HG03175 (cell line): ENCODE results near the gene CRIP3.

Experiments
- ATAC-seq: cut with Tn5 transposase; IDR thresholded peaks from one replicate; pipeline ENCODE4 v1.9.1; 2021; ENCODE audit warnings: mild to moderate bottlenecking, moderate library complexity; ENCODE audit not compliant: unreplicated experiment

Gene CRIP3

DNA sequence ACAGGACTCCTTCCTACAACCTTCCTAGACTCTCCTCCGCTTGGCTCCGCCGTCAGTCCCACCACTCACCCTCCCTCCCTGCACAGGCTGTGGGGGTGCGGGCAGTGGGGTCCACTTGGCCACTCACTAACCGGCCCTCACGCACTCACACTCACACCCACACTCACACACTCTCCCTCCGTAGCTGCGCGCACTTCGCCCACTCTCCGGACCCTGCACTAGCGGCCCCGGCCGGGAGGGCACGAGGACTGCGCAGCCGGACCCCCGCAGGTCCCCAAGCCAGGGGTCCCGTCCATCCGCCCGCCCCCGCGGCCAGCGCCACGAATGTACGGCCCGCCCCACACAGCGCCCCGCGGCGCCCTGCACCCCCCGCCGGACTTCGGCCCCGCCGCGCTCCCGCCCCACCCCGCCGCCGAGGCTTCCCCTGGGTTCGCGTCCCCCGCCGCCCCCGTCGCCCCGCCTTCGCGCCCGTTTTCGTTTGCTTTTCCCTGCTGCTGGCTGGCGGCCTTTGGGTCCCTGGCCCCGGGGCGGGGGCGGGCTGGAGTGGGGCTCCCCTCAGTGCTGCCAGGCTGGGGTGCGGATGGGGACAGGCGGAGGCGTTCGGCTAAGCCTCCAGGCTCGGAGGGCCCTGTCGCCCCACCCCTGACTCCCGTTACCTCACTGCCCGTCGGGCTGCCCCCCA lies 33.6 kb downstream of the CRIP3 start:
- ATAC-seq, result no peak

GRCh38 chr6:43274127-43274915 lies 34.3 kb downstream of the CRIP3 start:
- ATAC-seq, result no peak

DNA sequence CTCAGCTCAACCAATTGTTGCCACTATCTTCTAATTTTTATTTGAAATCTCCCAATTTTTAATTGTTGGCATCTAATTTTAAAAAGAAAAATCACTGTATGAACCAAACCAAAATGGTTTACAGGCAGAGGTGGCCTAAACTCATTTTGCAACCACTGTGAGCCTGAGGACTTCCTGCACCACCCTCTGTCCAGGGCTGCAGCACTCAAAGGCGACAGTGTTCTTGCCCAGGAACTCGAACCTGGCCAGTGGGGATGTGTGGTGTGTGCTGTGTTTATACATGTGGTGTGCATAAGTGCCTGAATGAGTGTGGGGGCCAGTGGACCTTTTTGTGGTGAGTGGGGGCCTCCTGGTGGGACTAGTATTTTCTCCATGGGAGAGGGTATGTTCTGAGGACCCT lies 34.9 kb downstream of the CRIP3 start:
- no peak for ATAC-seq

DNA sequence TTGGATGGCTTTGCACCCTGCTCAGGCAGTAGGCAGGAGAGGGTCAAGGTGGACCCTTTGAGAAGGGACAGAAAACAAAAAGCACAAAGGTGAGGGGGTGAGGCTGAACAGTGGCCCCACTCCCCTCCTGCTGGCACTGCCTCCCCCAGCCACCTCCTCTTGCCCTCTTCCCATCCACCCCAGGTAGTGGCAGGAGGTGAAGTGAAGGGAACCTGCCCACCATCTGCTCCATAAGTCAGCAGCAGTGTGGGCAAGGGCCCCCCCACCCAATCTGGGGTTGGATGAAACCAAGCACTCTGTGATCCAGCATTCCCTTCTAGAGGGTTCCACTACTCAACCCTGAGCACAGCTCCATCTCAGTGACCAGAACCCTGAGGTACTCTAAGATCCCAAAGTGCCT lies 36.7 kb downstream of the CRIP3 start:
- no peak for ATAC-seq

DNA sequence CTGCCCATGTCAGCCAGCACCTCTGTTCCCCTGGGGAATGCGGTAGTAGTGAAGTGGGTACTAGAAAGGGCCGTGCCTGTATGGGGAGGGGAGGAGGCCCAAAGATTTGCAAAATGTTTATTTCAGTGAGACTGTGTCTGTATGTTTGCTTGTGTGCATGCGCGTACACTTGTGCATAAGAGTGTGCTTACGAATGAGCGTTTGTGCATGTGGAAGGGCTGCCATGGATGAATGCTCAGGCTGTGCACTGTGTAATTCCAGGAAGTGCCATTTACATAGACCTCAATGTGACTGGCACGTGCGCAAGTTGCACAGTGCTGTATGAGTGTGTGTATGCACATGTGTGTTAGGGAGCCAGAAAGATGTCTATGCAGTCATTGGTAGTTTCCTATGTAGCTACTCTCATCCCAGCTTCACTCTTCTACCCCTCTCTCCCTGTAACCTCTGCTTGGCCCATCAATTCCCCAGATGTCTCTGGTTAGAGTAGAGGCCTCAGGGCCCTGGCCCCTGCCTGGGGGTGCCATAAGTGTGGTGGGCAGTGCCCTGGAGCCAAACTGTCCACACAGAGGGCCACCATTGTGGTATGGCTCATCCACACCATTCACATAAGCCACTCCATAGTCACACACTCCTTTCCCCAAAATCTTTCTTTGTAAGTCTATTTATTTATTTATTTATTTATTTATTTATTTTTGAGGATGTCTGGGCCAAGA lies 37.4 kb downstream of the CRIP3 start:
- ATAC-seq, result no peak

DNA sequence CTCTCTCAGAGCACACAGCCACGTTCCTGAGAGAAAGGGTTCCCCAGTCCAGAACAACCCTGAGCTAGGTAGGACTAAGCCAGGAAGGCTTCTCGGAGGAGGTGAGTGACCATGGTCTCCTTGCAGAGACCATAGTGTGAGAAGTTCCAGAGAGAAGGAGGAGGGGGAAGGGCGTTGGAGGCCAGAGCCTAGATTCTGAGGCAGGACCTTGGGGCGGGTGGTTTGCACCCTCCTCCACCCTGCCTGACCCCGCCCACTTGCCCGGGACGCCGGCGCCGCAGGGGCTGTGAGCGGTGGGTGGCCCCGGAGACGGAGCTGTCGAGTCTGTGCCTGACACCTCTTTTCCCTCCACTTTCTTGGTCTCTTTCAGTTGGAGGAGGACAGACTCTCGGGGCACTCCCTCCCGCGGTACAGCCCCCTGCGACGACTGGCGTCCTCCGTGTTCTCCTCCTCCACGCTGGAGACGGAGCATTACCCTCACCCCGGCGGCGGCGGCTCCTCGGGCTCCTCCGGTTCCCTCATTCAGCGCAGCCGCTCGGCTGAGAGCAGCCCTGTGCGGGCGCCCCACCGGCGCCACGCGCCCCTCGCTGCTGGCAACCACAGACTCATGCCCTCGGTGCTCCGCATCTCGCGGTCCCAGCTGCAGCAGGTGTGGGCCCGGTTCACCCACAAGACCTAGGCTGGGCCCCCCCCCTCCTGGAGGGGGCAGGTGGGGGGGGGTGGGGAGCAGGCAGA lies 39.2 kb downstream of the CRIP3 start:
- no peak for ATAC-seq

DNA sequence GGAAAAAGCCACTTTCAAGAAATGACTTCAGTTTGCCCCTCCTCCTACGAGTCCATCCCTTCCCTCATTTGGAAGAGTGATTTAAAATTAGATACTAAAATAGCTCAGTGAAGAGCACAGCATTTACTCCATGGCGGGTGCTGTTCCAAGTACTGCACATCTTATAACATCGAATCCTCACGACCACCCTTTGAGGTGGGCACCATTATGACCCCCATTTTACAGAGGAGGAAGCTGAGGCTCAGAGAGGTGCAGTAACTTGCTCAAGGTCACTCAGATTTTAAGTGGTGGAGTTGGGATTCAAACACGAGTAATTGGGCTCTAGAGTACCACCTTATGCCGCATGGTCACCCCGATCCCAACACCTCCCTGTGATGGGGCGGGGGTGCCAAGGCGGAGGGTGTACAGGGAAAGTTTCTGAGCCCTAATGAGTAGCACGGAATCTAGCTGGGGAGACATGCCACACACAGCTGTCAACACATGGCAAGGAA lies 39.8 kb downstream of the CRIP3 start:
- no peak for ATAC-seq

DNA sequence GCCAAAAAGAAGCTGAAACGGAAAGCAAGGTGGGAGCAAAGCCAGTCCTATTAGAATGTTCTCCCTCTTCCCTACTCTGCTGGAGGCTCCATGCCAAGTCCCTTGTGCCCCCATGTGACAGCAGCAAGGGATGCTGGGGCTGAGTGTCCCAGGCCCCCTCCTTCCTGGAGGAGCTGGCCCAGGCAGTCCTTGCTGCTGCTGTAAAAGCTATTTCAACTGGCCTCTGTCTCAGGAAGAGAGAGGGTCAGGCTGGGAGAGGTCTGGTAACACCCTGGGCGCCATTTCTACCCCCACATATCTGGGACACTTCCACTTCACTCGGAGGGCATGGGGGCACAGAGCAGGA lies 40.3 kb downstream of the CRIP3 start:
- no peak for ATAC-seq

GRCh38 chr6:43267619-43268354 lies 40.8 kb downstream of the CRIP3 start:
- ATAC-seq, result no peak

- no peak for ATAC-seq
These were observed 43.1 kb downstream of the CRIP3 start for GRCh38 chr6:43265564-43265963.

DNA sequence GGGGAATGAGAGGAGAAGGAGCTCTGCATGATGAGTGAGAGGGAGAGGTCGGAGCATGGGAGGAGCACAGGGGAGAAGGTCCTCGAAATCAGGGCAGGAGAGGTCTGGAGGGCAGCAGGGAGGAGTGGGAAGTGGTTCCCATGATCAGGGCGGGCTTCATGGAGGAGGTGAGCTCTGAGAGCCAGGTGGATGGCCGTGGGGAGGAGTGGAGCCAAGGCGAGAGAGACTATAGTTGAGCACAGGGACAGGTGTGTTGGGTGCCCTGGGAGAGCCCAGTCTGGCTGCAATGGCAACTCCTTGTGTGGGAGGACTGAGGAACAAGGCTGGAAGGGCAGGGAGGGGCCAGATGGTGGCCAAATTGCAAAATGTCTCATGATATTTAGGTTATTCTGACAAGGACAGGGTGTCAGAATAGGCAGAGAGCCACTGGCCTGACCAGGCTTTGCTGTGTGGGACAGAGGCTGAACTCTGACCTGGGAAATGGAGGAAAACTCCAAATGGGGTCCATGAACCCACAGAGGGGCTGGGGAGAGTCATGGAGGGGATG lies 44.0 kb downstream of the CRIP3 start:
- ATAC-seq, result no peak

- peak; percentile 51 for ATAC-seq
These were observed 45.1 kb downstream of the CRIP3 start for GRCh38 chr6:43263314-43264178.

GRCh38 chr6:43262780-43263313 lies 45.8 kb downstream of the CRIP3 start:
- no peak for ATAC-seq

DNA sequence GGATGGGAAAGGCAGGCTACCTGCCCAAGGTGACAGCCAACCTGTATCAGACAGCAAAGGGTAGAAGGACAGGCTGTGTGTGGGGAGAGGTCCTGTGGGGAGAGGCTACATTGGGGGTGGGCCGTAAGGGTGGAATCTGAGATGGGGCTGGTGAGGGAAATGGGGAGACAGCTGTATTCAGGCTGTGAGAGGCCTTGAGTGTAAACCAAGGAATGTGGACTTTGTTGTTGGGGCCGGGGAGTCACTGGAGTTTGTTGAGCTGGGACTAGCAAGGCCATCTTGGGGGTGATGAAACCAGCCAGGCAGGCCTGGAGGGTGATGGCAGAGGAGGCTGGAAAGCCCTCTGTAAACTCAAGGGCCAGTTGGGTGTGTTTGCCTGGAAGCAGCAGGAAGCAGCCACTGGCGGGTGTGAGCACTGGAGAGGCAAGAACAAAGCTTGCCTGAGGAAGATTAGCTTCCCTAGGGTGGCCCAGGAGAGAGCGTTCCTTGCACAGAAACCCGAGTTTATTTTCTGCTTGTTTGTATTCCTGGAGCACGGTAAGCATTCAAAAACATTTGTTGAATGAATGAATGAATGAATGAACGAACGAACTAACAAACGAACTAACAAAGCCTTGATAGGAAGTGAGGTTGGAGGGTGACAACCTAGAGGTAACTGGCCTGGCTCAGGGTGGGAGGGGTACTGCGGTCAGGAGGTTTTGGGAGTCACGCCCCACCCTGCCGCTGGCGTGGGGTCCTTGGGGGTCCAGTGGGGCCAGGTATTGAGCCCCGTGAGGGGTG lies 46.4 kb downstream of the CRIP3 start:
- no peak for ATAC-seq

GRCh38 chr6:43261198-43261597 lies 47.4 kb downstream of the CRIP3 start:
- ATAC-seq, result no peak

- no peak for ATAC-seq
These were observed 47.8 kb downstream of the CRIP3 start for GRCh38 chr6:43260791-43261190.

DNA sequence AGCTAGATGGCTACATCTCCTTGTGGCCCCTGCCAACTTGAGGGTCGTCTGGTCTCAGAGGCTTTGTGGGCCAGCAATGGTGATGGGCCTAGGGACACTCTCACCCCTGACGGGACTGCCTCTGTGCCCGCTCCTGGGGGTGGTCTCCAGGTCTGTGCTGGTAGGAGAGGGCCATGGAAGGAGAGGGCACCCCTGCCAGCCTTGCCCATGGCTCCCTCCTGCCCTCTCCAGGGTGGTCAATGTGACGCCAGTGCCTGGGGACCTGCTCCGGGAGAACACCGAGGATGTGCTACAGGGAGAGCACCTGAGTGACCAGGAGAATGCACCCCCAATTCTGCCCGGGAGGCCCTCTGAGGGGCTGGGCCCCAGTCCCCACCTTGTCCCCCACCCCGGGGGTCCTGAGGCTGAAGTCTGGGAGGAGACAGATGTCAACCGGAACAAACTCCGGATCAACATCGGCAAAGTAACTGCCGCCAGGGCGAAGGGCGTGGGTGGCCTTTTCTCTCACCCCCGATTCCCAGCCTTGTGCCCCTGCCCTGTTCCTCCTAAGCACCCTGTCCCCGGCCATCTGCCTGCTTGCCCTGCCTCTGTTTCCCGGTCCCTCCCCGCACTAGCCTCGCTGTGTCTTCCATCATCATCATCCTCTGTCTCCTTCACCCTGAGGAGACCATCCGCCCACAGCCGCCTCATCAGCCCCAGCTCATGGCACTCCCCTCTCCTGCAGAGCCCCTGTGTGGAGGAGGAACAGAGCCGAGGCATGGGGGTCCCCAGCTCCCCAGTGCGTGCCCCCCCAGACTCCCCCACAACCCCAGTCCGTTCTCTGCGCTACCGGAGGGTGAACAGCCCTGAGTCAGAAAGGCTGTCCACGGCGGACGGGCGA lies 49.6 kb downstream of the CRIP3 start:
- no peak for ATAC-seq
